K562 (cell line): Measurements from ENCODE around the gene SLC35G1. TPM values are rescaled to one million over a fixed set of nuclear protein-coding genes. Genes with fewer than 3 reads are reported as not detected.

Experiments
- ATAC-seq: fragments of 200-7000 bp; cut with Tn5 transposase; 3 replicates; pipeline ENCODE4 v1.9.1; 2020; ENCODE audit warnings: moderate library complexity
- BruUV-seq: library from RNA; stranded (reverse); fragments of 400-500 nt; replicated peaks from 2 replicates; lab custom pipeline; 2021; lab: Mats Ljungman, UMichigan
- CTCF ChIA-PET: fragments of 300-600 bp; formaldehyde crosslinking; extraction: SDS; loops from one replicate; lab custom pipeline; 2021; ENCODE audit warnings: low intra/inter-chr PET ratio; lab: Yijun Ruan, JAX
- POLR2A ChIA-PET: fragments of 300-600, 350-650 bp; sonication (Branson Sonifier 250); formaldehyde crosslinking; extraction: SDS; loops from one replicate; lab custom pipeline; 2021; ENCODE audit warnings: antibody characterized with exemption, inconsistent platforms; lab: Yijun Ruan, JAX
- DNase-seq, 4 experiments: peaks; one replicate each; pipeline versions ENCODE4 v3.0.0 to v3.0.0-alpha.2; 2011 to 2018; ENCODE audit warnings: low spot score in 3 of 4, mixed read lengths in 3 of 4; ENCODE audit errors: extremely low read depth in 1 of 4
- FAIRE-seq: peaks from 2 replicates; lab custom pipeline; 2011; peaks lifted over from hg19 to GRCh38; lab: Jason Lieb, UNC
- H2AFZ ChIP-seq: 2 replicates; pipeline ENCODE4 v1.6.0; 2011; ENCODE audit warnings: low read depth, low read length, control low read depth, inconsistent platforms
- H3K27ac ChIP-seq: fragments of 200-600 bp; 3 replicates; pipeline ENCODE4 v1.8.0; 2011; ENCODE audit warnings: low read depth, mild to moderate bottlenecking, control low read depth, inconsistent platforms, low read length, moderate library complexity, mixed read lengths; ENCODE audit errors: extremely low read depth
- H3K27me3 ChIP-seq, 2 experiments: fragments of 300-600 bp in 1 of 2; 2 replicates in 1 of 2; 3 replicates in 1 of 2; pipeline versions ENCODE4 v1.6.0 to v1.8.0; 2011; ENCODE audit warnings: inconsistent platforms in 2 of 2, low read length in 2 of 2, mild to moderate bottlenecking in 1 of 2, mixed read lengths in 1 of 2, moderate library complexity in 1 of 2; ENCODE audit not compliant: control insufficient read depth in 2 of 2, insufficient read depth in 2 of 2
- H3K36me3 ChIP-seq: fragments of 300-600 bp; 3 replicates; pipeline ENCODE4 v1.8.0; 2011; ENCODE audit warnings: mild to moderate bottlenecking, low read length, inconsistent platforms; ENCODE audit not compliant: control insufficient read depth, insufficient read depth
- H3K4me1 ChIP-seq, 2 experiments: fragments of 200-600 bp in 1 of 2; replicated peaks in 1 of 2; 2 replicates in 1 of 2; 3 replicates in 1 of 2; pipeline versions ENCODE4 v1.5.1 to v1.8.0; 2011; ENCODE audit warnings: inconsistent platforms in 2 of 2, low read length in 2 of 2, mild to moderate bottlenecking in 1 of 2, mixed read lengths in 1 of 2, moderate library complexity in 1 of 2; ENCODE audit not compliant: control insufficient read depth in 2 of 2, insufficient read depth in 2 of 2
- H3K4me2 ChIP-seq: 2 replicates; pipeline ENCODE4 v1.6.1; 2011; ENCODE audit warnings: low read length, control low read depth, inconsistent platforms, mixed read lengths; ENCODE audit not compliant: insufficient read depth
- H3K4me3 ChIP-seq: fragments of 200-600 bp; sonication (generic), shearing (Covaris generic); 2 replicates; pipeline ENCODE4 v1.5.1; 2016; ENCODE audit warnings: control low read depth, inconsistent platforms
- H3K79me2 ChIP-seq: fragments of 200-600 bp; 3 replicates; pipeline ENCODE4 v1.8.0; 2011; ENCODE audit warnings: low read length, inconsistent platforms; ENCODE audit not compliant: control insufficient read depth, insufficient read depth
- H3K9ac ChIP-seq, 2 experiments: 2 replicates each; pipeline versions ENCODE4 v1.6.0 to v1.6.1; 2011; ENCODE audit warnings: low read depth in 2 of 2, low read length in 2 of 2, control low read depth in 1 of 2, inconsistent platforms in 1 of 2, mild to moderate bottlenecking in 1 of 2, mixed read lengths in 1 of 2; ENCODE audit not compliant: insufficient read depth in 1 of 2
- H3K9me1 ChIP-seq: one replicate; pipeline ENCODE4 v1.6.0; 2011; ENCODE audit warnings: inconsistent platforms, mild to moderate bottlenecking, low read length, moderate library complexity; ENCODE audit not compliant: control insufficient read depth, insufficient read depth
- H3K9me3 ChIP-seq: replicated peaks from 2 replicates; pipeline ENCODE4 v1.5.1; 2011; ENCODE audit warnings: low read depth, low read length, inconsistent platforms; ENCODE audit not compliant: control insufficient read depth, insufficient read depth
- H4K20me1 ChIP-seq: replicated peaks from 2 replicates; pipeline ENCODE4 v1.6.1; 2011; ENCODE audit warnings: low read length, inconsistent platforms, mixed read lengths; ENCODE audit not compliant: control insufficient read depth, insufficient read depth
- ARNT ChIP-seq, 2 experiments: fragments of 450-650 bp; IDR thresholded peaks; 2 replicates each; pipeline ENCODE4 v1.6.1; 2016; ENCODE audit warnings: mild to moderate bottlenecking in 1 of 2
- BHLHE40 ChIP-seq: IDR thresholded peaks from 2 replicates; pipeline ENCODE4 v1.6.1; 2011; ENCODE audit warnings: low read length, improper control_type of control experiment
- E2F6 ChIP-seq, 2 experiments: IDR thresholded peaks; 2 replicates each; pipeline ENCODE4 v1.6.1; 2011; ENCODE audit warnings: borderline replicate concordance in 1 of 2, control low read depth in 1 of 2, low read depth in 1 of 2, low read length in 1 of 2, mild to moderate bottlenecking in 1 of 2, mixed read lengths in 1 of 2, moderate library complexity in 1 of 2; ENCODE audit not compliant: insufficient read depth in 1 of 2, insufficient read length in 1 of 2, poor library complexity in 1 of 2, severe bottlenecking in 1 of 2; ENCODE audit errors: extremely low read depth in 1 of 2
- HINFP ChIP-seq: fragments of 450-650 bp; conservative IDR thresholded peaks from 2 replicates; pipeline ENCODE4 v1.6.1; 2016; ENCODE audit warnings: missing genetic modification characterization, low read depth, mild to moderate bottlenecking, control low read depth, missing compliant biosample characterization
- KHSRP ChIP-seq: fragments of 450-650 bp; IDR thresholded peaks from 2 replicates; pipeline ENCODE4 v1.6.1; 2017
- MED1 ChIP-seq: sonication (generic); formaldehyde crosslinking; IDR thresholded peaks from 2 replicates; pipeline ENCODE4 v1.8.1; 2023; ENCODE audit warnings: missing genetic modification reagents, borderline replicate concordance
- RNF2 ChIP-seq: sonication (generic); IDR thresholded peaks from 2 replicates; pipeline ENCODE4 v1.6.1; 2016
- TBL1XR1 ChIP-seq, 2 experiments: IDR thresholded peaks; 2 replicates each; pipeline ENCODE4 v1.6.1; 2012; ENCODE audit warnings: improper control_type of control experiment in 2 of 2, low read length in 2 of 2, mild to moderate bottlenecking in 1 of 2
- TCF3 ChIP-seq: sonication (generic); formaldehyde crosslinking; IDR thresholded peaks from 2 replicates; pipeline ENCODE4 v1.4.0; 2020; ENCODE audit warnings: mild to moderate bottlenecking, missing genetic modification reagents
- ZNF274 ChIP-seq: IDR thresholded peaks from 2 replicates; pipeline ENCODE4 v1.6.1; 2011; ENCODE audit warnings: low read depth, mild to moderate bottlenecking, low read length, moderate library complexity, borderline replicate concordance
- ZNF318 ChIP-seq, 2 experiments: fragments of 450-650 bp; IDR thresholded peaks; 2 replicates each; pipeline ENCODE4 v1.6.1; 2016; ENCODE audit warnings: mild to moderate bottlenecking in 2 of 2, borderline replicate concordance in 1 of 2, low read depth in 1 of 2, moderate library complexity in 1 of 2
- ZNF511 ChIP-seq: sonication (generic); formaldehyde crosslinking; IDR thresholded peaks from 2 replicates; pipeline ENCODE4 v1.8.0; 2022; ENCODE audit warnings: mild to moderate bottlenecking, missing genetic modification reagents
- WGBS: fragments of 100-300 bp; shearing (Covaris generic); methylation state at CpG from one replicate; pipeline ENCODE4 v1.1.6; 2016; ENCODE audit warnings: low coverage, mixed read lengths; ENCODE audit not compliant: insufficient coverage; ENCODE audit errors: missing lambda C conversion rate; 5-methylcytosine and 5-hydroxymethylcytosine counted together
- in situ Hi-C: fragments of 300-500 bp; cut with MboI; formaldehyde crosslinking; loops from 4 replicates; pipeline ENCODE4 v1.15.0; 2018; ENCODE audit warnings: inconsistent platforms, mixed read lengths
- intact Hi-C: fragments of 100-400 bp; cut with micrococcal nuclease; formaldehyde crosslinking; loops from 2 replicates; pipeline ENCODE4 v1.14.2; 2022
- polyA plus RNA-seq, 8 experiments: library from polyadenylated mRNA; depleted of rRNA in 4 of 8; stranded (reverse) in 5 of 8; unstranded in 3 of 8; fragments of >200 nt; fragmentation: Nextera tagmentation in 2 of 8; fragmentation: Illumina TruSeq in 1 of 8; extraction: Ambion mirVana in 2 of 8; extraction: Trizol in 1 of 8; gene quantifications; 2 replicates each; pipeline versions ENCODE4 v1.2.1 to v1.2.3, GENCODE V29; 2011 to 2014; ENCODE audit warnings: inconsistent platforms in 1 of 8, missing spikeins in 1 of 8
- total RNA-seq, 7 experiments: library from RNA; depleted of rRNA in 6 of 7; stranded (reverse); fragments of >200 nt in 6 of 7; fragmentation: Illumina TruSeq in 2 of 7; extraction: Trizol in 2 of 7; gene quantifications; 2 replicates each; pipeline versions ENCODE4 v1.2.1 to v1.2.3, GENCODE V29; 2011 to 2021; ENCODE audit warnings: low replicate concordance in 1 of 7

Gene SLC35G1
- total and polyA plus RNA-seq, 9 of the 15 experiments (the other 6 are each of a cell fraction or from before 2014, with no cell fraction given): 0.76 to 8.5 (median 4.9) TPM

GRCh38 chr10:93951905-93952304 lies 58.1 kb downstream of the SLC35G1 start:
- FAIRE-seq: no peak
- Histone ChIP-seq H3K27ac (no peak overlapping the region), H3K9ac (no peak overlapping the region), H3K4me1 (no peaks in the 10 kb centered on the region), H4K20me1 (no peaks in the 10 kb centered on the region), H3K9me3 (no peaks in the 10 kb centered on the region), H3K36me3 (no peaks in the 10 kb centered on the region), H3K4me2 (no peak overlapping the region), H2AFZ (no peak overlapping the region), H3K79me2 (no peaks in the 10 kb centered on the region), H3K4me3 (no peak overlapping the region), H3K27me3 (no peaks in the 10 kb centered on the region; a peak in 1 of 5 replicates), H3K9me1 (no peaks in the 10 kb centered on the region)
- WGBS: 0% methylated on average over 2 of the region's 2 CpGs
- no TSS peak for BruUV-seq
- intact Hi-C loops: no loop called here
- no peak for ATAC-seq
- DNase-seq: no peak
- in situ Hi-C loops: no loop called here
- POLR2A ChIA-PET: no interaction called here
- CTCF ChIA-PET: no interaction called here
- TF ChIP-seq ZNF318 (IDR thresholded peaks at IDR 0.05; ENCODE audit: borderline replicate concordance in 1 of 2, low read depth in 1 of 2) (no peak), KHSRP (no peak), RNF2 (no peak), BHLHE40 (no peak), ZNF511 (CRISPR knock-in tag) (no peak), TBL1XR1 (IDR thresholded peaks at IDR 0.05; ENCODE audit: low read length in 2 of 2) (no peak), ARNT (IDR thresholded peaks at IDR 0.05) (no peak), TCF3 (CRISPR knock-in tag) (no peak), ZNF274 (no peak), E2F6 (IDR thresholded peaks at IDR 0.05; ENCODE audit: borderline replicate concordance in 1 of 2, extremely low read depth in 1 of 2, insufficient read depth in 1 of 2, insufficient read length in 1 of 2, low read depth in 1 of 2, low read length in 1 of 2, poor library complexity in 1 of 2, severe bottlenecking in 1 of 2) (no peak), MED1 (CRISPR knock-in tag) (no peak), HINFP (tag) (no peak)
